ENCODE results near the gene TRIM17. TPM values are rescaled to one million over a fixed set of nuclear protein-coding genes. Genes with fewer than 3 reads are reported as not detected.

Gene TRIM17
- 10 to 100 TPM in 1 of 4 donors, 1 to 10 TPM in 3; 2.1 to 13.4 (median 6.6) TPM for polyA plus RNA-seq (ENCODE audit: insufficient read length in 4 of 4)

GRCh38 chr1:228416217-228416933, at the start of gene TRIM17:
TSS of gene TRIM17 (minus strand) at chr1:228416861. CDS start at chr1:228415072, 1,789 bp downstream.
- DNase-seq (ENCODE audit: low read depth in 4 of 4, low spot score in 3 of 4): no peak

- no peak for DNase-seq (ENCODE audit: low read depth in 4 of 4, low spot score in 3 of 4)
Observed at GRCh38 chr1:228465571-228466146, 49.0 kb upstream of the TRIM17 start.

- DNase-seq (ENCODE audit: low read depth in 4 of 4, low spot score in 3 of 4): no peak
Observed at GRCh38 chr1:228465141-228465540, 48.5 kb upstream of the TRIM17 start.

- peak in 2 of 4 donors; percentile 68 to 84 for DNase-seq (ENCODE audit: low read depth in 4 of 4, low spot score in 3 of 4)
Observed at GRCh38 chr1:228464487-228464983, 47.9 kb upstream of the TRIM17 start.

- DNase-seq (ENCODE audit: low read depth in 4 of 4, low spot score in 3 of 4): no peak
Observed at GRCh38 chr1:228463559-228464455, 47.1 kb upstream of the TRIM17 start.

- DNase-seq (ENCODE audit: low read depth in 4 of 4, low spot score in 3 of 4): no peak
Observed at GRCh38 chr1:228463009-228463558, 46.4 kb upstream of the TRIM17 start.

- no peak for DNase-seq (ENCODE audit: low read depth in 4 of 4, low spot score in 3 of 4)
Observed at GRCh38 chr1:228462560-228462959, 45.9 kb upstream of the TRIM17 start.

- DNase-seq (ENCODE audit: low read depth in 4 of 4, low spot score in 3 of 4): no peak
Observed at GRCh38 chr1:228460821-228461220, 44.2 kb upstream of the TRIM17 start.

GRCh38 chr1:228459091-228459993, 42.7 kb upstream of the TRIM17 start:
- DNase-seq (ENCODE audit: low read depth in 4 of 4, low spot score in 3 of 4): peak in 2 of 4 donors; percentile 46 to 52

GRCh38 chr1:228457396-228458176, 40.9 kb upstream of the TRIM17 start:
- peak; percentile 95 to 99 (median 97) for DNase-seq (ENCODE audit: low read depth in 4 of 4, low spot score in 3 of 4)

GRCh38 chr1:228457017-228457395, 40.3 kb upstream of the TRIM17 start:
- no peak for DNase-seq (ENCODE audit: low read depth in 4 of 4, low spot score in 3 of 4)

- no peak for DNase-seq (ENCODE audit: low read depth in 4 of 4, low spot score in 3 of 4)
Observed at GRCh38 chr1:228456252-228457016, 39.8 kb upstream of the TRIM17 start.

- DNase-seq (ENCODE audit: low read depth in 4 of 4, low spot score in 3 of 4): no peak
Observed at GRCh38 chr1:228455715-228456114, 39.1 kb upstream of the TRIM17 start.

GRCh38 chr1:228454238-228454637, 37.6 kb upstream of the TRIM17 start:
- no peak for DNase-seq (ENCODE audit: low read depth in 4 of 4, low spot score in 3 of 4)

- DNase-seq (ENCODE audit: low read depth in 4 of 4, low spot score in 3 of 4): no peak
Observed at GRCh38 chr1:228453614-228454013, 37.0 kb upstream of the TRIM17 start.

GRCh38 chr1:228453022-228453560, 36.4 kb upstream of the TRIM17 start:
- DNase-seq (ENCODE audit: low read depth in 4 of 4, low spot score in 3 of 4): no peak

GRCh38 chr1:228452194-228453021, 35.7 kb upstream of the TRIM17 start:
- no peak for DNase-seq (ENCODE audit: low read depth in 4 of 4, low spot score in 3 of 4)
